ENCODE results near the gene SPATA17. TPM values are rescaled to one million over a fixed set of nuclear protein-coding genes. Genes with fewer than 3 reads are reported as not detected.

SPATA17 gene
- total and polyA plus RNA-seq, 2 of the 13 experiments (the other 11 are each of a cell fraction or from before 2014, with no cell fraction given), result 0.48 to 1.7 TPM

DNA sequence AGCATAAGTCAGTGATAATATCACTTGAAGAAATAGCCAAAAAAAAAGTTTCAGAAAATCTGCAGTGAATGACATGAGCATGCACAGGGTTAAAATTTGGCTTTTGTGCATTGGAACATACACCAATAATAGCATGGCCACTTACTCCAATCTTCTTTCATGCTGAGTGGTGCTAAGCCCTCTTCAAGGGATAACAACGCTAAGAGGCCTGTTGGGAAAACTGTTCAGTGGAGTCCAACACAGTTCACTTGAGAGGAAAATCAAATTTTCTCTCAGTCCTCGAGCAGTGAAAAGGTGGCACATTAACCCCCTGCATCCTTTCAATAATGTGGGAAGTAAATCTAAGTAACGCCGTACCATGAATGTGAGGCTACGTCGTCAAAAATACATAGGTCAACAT, 264.7 kb downstream of the SPATA17 start:
- no peak for DNase-seq (ENCODE audit: low spot score)
- no peaks in the 10 kb centered on the region for H3K4me1 ChIP-seq (ENCODE audit: insufficient read depth, low read length)
- intact Hi-C loops (cut with micrococcal nuclease; ENCODE audit: unreplicated experiment), result no loop called here
- no peak overlapping the region for H2AFZ ChIP-seq (ENCODE audit: low read length)
- CTCF ChIA-PET (ENCODE audit: low intra/inter-chr PET ratio, low total read pairs), result no interaction called here
- ATAC-seq, result no peak
- H3K4me3 ChIP-seq (replicated peaks in 1 of 3; ENCODE audit: insufficient read depth in 1 of 3, low read depth in 2 of 3, low read length in 3 of 3), result no peak overlapping the region
- no peaks in the 10 kb centered on the region for H3K36me3 ChIP-seq (replicated peaks in 1 of 2; ENCODE audit: control insufficient read depth in 1 of 2, insufficient read depth in 2 of 2, low read length in 2 of 2)
- H3K27me3 ChIP-seq (ENCODE audit: control insufficient read depth in 1 of 2, insufficient read depth in 2 of 2, low read length in 2 of 2), result no peaks in the 10 kb centered on the region
- H4K20me1 ChIP-seq (ENCODE audit: insufficient read depth, low read length), result no peaks in the 10 kb centered on the region
- in situ Hi-C loops (cut with HindIII; ENCODE audit: extremely low pct_ligation_motif_present, low pct_unique_long_range_greater_than_20kb), result no loop called here
- no peak overlapping the region for H3K9ac ChIP-seq (ENCODE audit: insufficient read depth, low read depth, low read length)
- H3K9me3 ChIP-seq (ENCODE audit: low read length), result no peaks in the 10 kb centered on the region
- no peak overlapping the region for H3K27ac ChIP-seq (ENCODE audit: extremely low read length, insufficient read depth, low read length)
- TF ChIP-seq CBX1 (IDR thresholded peaks at IDR 0.05; ENCODE audit: low read depth) (no peak), ZBTB1 (CRISPR knock-in tag; IDR thresholded peaks at IDR 0.05; ENCODE audit: borderline replicate concordance) (no peak), ZKSCAN8 (CRISPR knock-in tag; IDR thresholded peaks at IDR 0.05; ENCODE audit: borderline replicate concordance) (no peak)
- TF ChIP-seq, protein P1, sequence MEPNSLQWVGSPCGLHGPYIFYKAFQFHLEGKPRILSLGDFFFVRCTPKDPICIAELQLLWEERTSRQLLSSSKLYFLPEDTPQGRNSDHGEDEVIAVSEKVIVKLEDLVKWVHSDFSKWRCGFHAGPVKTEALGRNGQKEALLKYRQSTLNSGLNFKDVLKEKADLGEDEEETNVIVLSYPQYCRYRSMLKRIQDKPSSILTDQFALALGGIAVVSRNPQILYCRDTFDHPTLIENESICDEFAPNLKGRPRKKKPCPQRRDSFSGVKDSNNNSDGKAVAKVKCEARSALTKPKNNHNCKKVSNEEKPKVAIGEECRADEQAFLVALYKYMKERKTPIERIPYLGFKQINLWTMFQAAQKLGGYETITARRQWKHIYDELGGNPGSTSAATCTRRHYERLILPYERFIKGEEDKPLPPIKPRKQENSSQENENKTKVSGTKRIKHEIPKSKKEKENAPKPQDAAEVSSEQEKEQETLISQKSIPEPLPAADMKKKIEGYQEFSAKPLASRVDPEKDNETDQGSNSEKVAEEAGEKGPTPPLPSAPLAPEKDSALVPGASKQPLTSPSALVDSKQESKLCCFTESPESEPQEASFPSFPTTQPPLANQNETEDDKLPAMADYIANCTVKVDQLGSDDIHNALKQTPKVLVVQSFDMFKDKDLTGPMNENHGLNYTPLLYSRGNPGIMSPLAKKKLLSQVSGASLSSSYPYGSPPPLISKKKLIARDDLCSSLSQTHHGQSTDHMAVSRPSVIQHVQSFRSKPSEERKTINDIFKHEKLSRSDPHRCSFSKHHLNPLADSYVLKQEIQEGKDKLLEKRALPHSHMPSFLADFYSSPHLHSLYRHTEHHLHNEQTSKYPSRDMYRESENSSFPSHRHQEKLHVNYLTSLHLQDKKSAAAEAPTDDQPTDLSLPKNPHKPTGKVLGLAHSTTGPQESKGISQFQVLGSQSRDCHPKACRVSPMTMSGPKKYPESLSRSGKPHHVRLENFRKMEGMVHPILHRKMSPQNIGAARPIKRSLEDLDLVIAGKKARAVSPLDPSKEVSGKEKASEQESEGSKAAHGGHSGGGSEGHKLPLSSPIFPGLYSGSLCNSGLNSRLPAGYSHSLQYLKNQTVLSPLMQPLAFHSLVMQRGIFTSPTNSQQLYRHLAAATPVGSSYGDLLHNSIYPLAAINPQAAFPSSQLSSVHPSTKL (CRISPR knock-in tag; IDR thresholded peaks at IDR 0.05), result no peak
- H3K4me2 ChIP-seq (ENCODE audit: low read depth, low read length), result no peak overlapping the region
- H3K79me2 ChIP-seq (ENCODE audit: insufficient read depth, low read length), result no peaks in the 10 kb centered on the region
- no peak for FAIRE-seq
- POLR2A ChIA-PET, result no interaction called here
- WGBS (ENCODE audit: low lambda C conversion rate), result 54% methylated on average over 6 of the region's 6 CpGs
- no TSS peak for BruUV-seq (replicated peaks)

DNA sequence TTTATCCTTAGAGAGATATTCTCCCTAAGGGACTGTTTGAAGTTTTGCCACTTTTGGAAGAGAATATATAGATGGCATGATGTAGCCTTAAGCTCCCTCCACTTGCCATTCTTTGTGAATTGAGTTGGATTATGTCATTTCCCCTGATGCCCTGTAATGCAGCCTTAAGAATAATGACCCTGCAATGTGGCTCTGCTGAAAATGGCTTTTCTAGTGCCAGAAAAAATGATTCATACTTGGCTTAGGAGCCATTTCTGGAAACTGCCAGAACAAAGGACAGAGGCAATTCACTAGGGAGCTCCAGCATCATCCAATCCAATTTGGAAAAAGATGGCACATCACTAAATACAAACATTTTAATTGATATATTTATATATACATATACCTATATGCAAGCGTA, 265.3 kb downstream of the SPATA17 start:
- WGBS (ENCODE audit: low lambda C conversion rate), result 31% methylated on average over 1 of the region's 1 CpG
- no peak overlapping the region for H3K9ac ChIP-seq (ENCODE audit: insufficient read depth, low read depth, low read length)
- no peaks in the 10 kb centered on the region for H3K4me1 ChIP-seq (ENCODE audit: insufficient read depth, low read length)
- H3K36me3 ChIP-seq (replicated peaks in 1 of 2; ENCODE audit: control insufficient read depth in 1 of 2, insufficient read depth in 2 of 2, low read length in 2 of 2), result no peaks in the 10 kb centered on the region
- BruUV-seq (replicated peaks), result no TSS peak
- no peaks in the 10 kb centered on the region for H3K27me3 ChIP-seq (ENCODE audit: control insufficient read depth in 1 of 2, insufficient read depth in 2 of 2, low read length in 2 of 2)
- no peak for DNase-seq (ENCODE audit: low spot score)
- no peak overlapping the region for H2AFZ ChIP-seq (ENCODE audit: low read length)
- H3K4me3 ChIP-seq (replicated peaks in 1 of 3; ENCODE audit: insufficient read depth in 1 of 3, low read depth in 2 of 3, low read length in 3 of 3), result no peak overlapping the region
- TF ChIP-seq ZNF614 (CRISPR knock-in tag; IDR thresholded peaks at IDR 0.05; ENCODE audit: borderline replicate concordance) (no peak), CREB1 (IDR thresholded peaks at IDR 0.05) (no peak), CREB1 (CRISPR knock-in tag; IDR thresholded peaks at IDR 0.05) (no peak)
- TF ChIP-seq, protein P2, sequence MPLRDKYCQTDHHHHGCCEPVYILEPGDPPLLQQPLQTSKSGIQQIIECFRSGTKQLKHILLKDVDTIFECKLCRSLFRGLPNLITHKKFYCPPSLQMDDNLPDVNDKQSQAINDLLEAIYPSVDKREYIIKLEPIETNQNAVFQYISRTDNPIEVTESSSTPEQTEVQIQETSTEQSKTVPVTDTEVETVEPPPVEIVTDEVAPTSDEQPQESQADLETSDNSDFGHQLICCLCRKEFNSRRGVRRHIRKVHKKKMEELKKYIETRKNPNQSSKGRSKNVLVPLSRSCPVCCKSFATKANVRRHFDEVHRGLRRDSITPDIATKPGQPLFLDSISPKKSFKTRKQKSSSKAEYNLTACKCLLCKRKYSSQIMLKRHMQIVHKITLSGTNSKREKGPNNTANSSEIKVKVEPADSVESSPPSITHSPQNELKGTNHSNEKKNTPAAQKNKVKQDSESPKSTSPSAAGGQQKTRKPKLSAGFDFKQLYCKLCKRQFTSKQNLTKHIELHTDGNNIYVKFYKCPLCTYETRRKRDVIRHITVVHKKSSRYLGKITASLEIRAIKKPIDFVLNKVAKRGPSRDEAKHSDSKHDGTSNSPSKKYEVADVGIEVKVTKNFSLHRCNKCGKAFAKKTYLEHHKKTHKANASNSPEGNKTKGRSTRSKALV (CRISPR knock-in tag; IDR thresholded peaks at IDR 0.05), result no peak
- H3K27ac ChIP-seq (ENCODE audit: extremely low read length, insufficient read depth, low read length), result no peak overlapping the region
- ATAC-seq, result no peak
- H3K79me2 ChIP-seq (ENCODE audit: insufficient read depth, low read length), result no peaks in the 10 kb centered on the region
- in situ Hi-C loops (cut with HindIII; ENCODE audit: extremely low pct_ligation_motif_present, low pct_unique_long_range_greater_than_20kb) (no loop called here), intact Hi-C loops (cut with micrococcal nuclease; ENCODE audit: unreplicated experiment) (no loop called here)
- ChIA-PET CTCF (ENCODE audit: low intra/inter-chr PET ratio, low total read pairs) (no interaction called here), POLR2A (no interaction called here)
- no peaks in the 10 kb centered on the region for H4K20me1 ChIP-seq (ENCODE audit: insufficient read depth, low read length)
- no peak for FAIRE-seq
- H3K9me3 ChIP-seq (ENCODE audit: low read length), result no peaks in the 10 kb centered on the region
- no peak overlapping the region for H3K4me2 ChIP-seq (ENCODE audit: low read depth, low read length)

All from HepG2 (cell line).